ENCODE measurements around the gene TNNC2.
A peak's percentile ranks its signal among the peaks of the same experiment; 100 is the strongest.

The TNNC2 gene

DNA sequence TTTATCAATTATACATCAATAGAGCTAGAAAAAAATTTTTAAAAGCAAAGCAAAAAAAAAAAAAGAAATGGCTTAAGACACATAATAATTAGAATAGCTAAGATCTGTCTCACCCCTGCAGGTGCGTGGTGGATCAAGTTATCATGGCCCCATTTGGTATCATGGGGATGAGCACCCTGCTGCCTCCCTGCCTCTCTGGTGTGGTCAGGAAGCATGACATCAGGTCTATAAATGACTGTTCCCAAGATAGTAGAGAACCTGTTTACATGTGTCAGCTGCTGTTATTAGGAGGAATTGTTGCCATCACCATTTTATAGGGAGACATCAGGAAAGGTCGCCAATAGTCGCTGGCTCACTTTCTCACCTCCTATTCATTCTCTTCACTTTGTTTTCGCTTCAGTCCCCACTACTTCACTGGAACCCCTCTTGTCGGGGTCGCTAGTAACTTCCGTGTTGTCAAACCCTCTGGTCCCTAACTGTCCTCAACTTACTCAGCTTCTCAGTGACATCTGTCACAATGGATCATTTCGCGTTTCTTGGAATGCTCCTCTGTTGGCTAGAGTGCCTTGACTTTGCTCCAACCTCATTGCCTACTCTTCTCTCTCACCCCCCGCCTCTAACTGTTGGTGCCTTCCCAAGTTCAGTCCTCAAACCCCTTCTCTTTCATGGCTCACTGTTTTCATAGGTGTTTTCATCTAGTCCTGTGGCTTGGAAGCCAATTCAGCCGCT, 30.6 kb downstream of the TNNC2 start:
- Mint-ChIP-seq H3K27me3 (no peaks in the 10 kb centered on the region), H3K27ac (no peak overlapping the region), H3K4me3 (no peak overlapping the region), H3K9me3 (no peaks in the 10 kb centered on the region), H3K36me3 (ENCODE audit: low read depth) (peaks cover 65% of the 10 kb centered on the region), H3K4me1 (ENCODE audit: low read depth) (peaks cover 20% of the 10 kb centered on the region)
- no peak for DNase-seq

- H3K27ac Mint-ChIP-seq, result peak overlapping the region; percentile 96
- DNase-seq, result no peak
- H3K36me3 Mint-ChIP-seq (ENCODE audit: low read depth), result peaks cover 46% of the 10 kb centered on the region
These were observed 34.6 kb downstream of the TNNC2 start for GRCh38 chr20:45792317-45793118.

GRCh38 chr20:45788351-45788750, 38.8 kb downstream of the TNNC2 start:
- H3K4me1 Mint-ChIP-seq (ENCODE audit: low read depth), result peaks cover 21% of the 10 kb centered on the region
- H3K36me3 Mint-ChIP-seq (ENCODE audit: low read depth), result peaks cover 9% of the 10 kb centered on the region
- H3K27me3 Mint-ChIP-seq, result no peaks in the 10 kb centered on the region
- no peak overlapping the region for H3K4me3 Mint-ChIP-seq
- DNase-seq, result no peak
- no peak overlapping the region for H3K27ac Mint-ChIP-seq
- no peaks in the 10 kb centered on the region for H3K9me3 Mint-ChIP-seq

More at GRCh38 chr20:45792317-45793118, 34.6 kb downstream of the TNNC2 start:
- H3K9me3 Mint-ChIP-seq, result no peaks in the 10 kb centered on the region
- H3K4me3 Mint-ChIP-seq, result peak overlapping the region; percentile 83
- no peaks in the 10 kb centered on the region for H3K27me3 Mint-ChIP-seq
- peaks cover 23% of the 10 kb centered on the region for H3K4me1 Mint-ChIP-seq (ENCODE audit: low read depth)

DNA sequence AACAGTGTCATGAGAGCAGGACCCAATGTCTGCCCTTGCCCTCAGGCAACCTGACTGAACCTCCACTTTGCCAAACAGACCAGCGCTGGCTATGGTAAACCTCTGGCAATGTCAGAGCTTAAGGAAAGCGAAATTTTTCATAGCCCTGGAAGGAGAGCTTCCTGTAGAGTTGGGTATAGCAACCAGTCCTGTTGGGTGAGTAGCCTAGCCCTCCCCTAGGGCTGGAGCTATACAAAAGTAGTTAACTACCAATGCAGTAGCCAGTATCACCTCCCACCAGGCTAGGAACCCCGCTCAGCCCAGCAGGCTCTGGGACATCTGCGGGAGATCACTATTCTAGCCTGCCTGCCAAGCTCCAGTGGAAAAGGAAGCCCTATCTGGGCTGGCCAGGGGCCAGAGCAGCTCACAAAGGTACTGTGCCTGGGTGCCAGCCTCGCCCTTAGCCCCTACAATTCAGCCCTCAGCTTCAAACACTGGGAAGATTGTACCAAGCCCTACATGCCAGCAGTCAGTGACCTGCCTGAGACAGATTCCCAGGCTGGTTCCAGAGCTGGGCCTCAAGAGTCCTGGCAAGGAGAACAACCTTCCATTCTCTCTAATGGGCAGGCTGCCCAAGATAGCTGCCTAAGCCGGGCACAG, 43.3 kb downstream of the TNNC2 start:
- DNase-seq, result no peak
- H3K4me1 Mint-ChIP-seq (ENCODE audit: low read depth), result peaks cover 13% of the 10 kb centered on the region
- H3K27ac Mint-ChIP-seq, result no peak overlapping the region
- no peak overlapping the region for H3K4me3 Mint-ChIP-seq
- no peaks in the 10 kb centered on the region for H3K36me3 Mint-ChIP-seq (ENCODE audit: low read depth)
- no peaks in the 10 kb centered on the region for H3K9me3 Mint-ChIP-seq
- H3K27me3 Mint-ChIP-seq, result no peaks in the 10 kb centered on the region

DNA sequence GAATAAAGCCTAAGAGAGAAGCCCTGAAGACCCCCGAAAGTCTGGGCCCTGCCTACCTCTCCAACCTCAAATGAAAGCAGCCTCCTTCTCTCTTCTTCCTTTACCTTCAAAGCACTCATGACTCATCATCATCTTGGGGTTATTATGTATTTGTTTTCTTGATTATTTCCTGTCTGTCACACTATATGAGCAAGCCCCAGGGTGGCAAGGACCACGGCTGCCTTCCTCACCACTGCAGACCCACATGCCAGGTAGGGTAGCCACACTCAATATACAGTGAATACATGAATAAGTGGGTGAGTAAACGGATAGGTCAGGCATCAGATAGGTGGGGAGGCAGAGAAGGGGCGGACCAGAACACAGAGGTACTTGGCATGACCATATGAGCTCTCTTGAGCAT, 44.2 kb downstream of the TNNC2 start:
- Mint-ChIP-seq H3K27ac (no peak overlapping the region), H3K4me1 (ENCODE audit: low read depth) (peaks cover 13% of the 10 kb centered on the region), H3K36me3 (ENCODE audit: low read depth) (no peaks in the 10 kb centered on the region), H3K9me3 (no peaks in the 10 kb centered on the region), H3K4me3 (no peak overlapping the region), H3K27me3 (no peaks in the 10 kb centered on the region)
- no peak for DNase-seq

GRCh38 chr20:45781391-45781931, 45.7 kb downstream of the TNNC2 start:
- H3K27me3 Mint-ChIP-seq, result no peaks in the 10 kb centered on the region
- H3K27ac Mint-ChIP-seq, result no peak overlapping the region
- DNase-seq, result no peak
- peaks cover 13% of the 10 kb centered on the region for H3K4me1 Mint-ChIP-seq (ENCODE audit: low read depth)
- H3K9me3 Mint-ChIP-seq, result no peaks in the 10 kb centered on the region
- no peaks in the 10 kb centered on the region for H3K36me3 Mint-ChIP-seq (ENCODE audit: low read depth)
- no peak overlapping the region for H3K4me3 Mint-ChIP-seq

- no peak overlapping the region for H3K4me3 Mint-ChIP-seq
- no peak for DNase-seq
- H3K9me3 Mint-ChIP-seq, result no peaks in the 10 kb centered on the region
These were observed 47.0 kb downstream of the TNNC2 start for GRCh38 chr20:45780159-45780558.

DNA sequence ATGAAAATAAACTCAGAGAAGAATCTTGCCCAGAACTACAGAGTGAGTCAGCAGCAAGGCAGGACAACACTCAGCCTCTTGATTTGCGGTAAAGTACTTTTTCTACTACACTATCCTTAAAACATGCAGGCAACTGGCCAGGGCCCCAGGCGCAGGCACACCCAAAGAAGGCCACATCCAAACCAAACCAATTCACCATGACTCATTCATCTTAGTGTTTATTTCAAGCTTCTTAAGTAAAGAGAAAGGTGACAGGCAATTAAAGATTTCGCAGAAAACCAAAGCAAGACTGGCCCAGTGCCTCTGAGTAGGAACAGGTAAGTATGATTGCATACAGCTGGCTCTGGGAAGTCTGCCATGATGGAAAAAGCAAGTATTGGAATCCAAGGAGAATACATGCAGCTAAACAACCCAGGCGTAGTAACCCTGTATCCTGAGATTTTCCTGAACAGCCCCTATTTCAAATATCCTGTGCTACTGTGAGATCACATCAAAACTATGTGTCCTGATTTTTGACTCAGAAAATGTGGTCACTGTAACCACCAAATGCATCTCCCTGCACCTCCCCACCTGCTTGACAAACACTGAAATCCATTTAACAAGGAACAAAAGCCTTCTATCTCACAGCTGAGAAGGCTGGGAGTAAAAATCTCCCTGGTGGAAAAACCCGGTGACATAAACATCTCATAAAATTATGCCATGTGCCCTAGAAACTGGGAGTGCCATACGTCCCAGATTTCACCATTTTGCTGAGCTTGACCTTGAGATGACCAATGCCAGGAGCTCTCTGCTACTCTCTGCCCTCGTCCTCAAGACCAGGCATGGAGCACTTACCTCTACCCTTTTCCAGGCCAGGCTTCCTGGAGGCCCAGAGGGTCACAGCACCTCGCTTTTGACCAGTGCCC, 47.8 kb downstream of the TNNC2 start:
- H3K4me3 Mint-ChIP-seq, result no peak overlapping the region
- peaks cover 13% of the 10 kb centered on the region for H3K4me1 Mint-ChIP-seq (ENCODE audit: low read depth)
- no peaks in the 10 kb centered on the region for H3K36me3 Mint-ChIP-seq (ENCODE audit: low read depth)
- H3K27ac Mint-ChIP-seq, result no peak overlapping the region
- H3K27me3 Mint-ChIP-seq, result peaks cover 7% of the 10 kb centered on the region
- no peaks in the 10 kb centered on the region for H3K9me3 Mint-ChIP-seq
- no peak for DNase-seq

More at GRCh38 chr20:45780159-45780558, 47.0 kb downstream of the TNNC2 start:
- H3K27me3 Mint-ChIP-seq, result peaks cover 4% of the 10 kb centered on the region
- no peak overlapping the region for H3K27ac Mint-ChIP-seq
- H3K36me3 Mint-ChIP-seq (ENCODE audit: low read depth), result no peaks in the 10 kb centered on the region
- H3K4me1 Mint-ChIP-seq (ENCODE audit: low read depth), result peaks cover 13% of the 10 kb centered on the region

- DNase-seq, result no peak
- Mint-ChIP-seq H3K4me1 (ENCODE audit: low read depth) (peaks cover 6% of the 10 kb centered on the region), H3K27ac (no peak overlapping the region)
These were observed 50.2 kb downstream of the TNNC2 start for GRCh38 chr20:45776931-45777330.

GRCh38 chr20:45775411-45775810, 51.7 kb downstream of the TNNC2 start:
- Mint-ChIP-seq H3K27ac (no peak overlapping the region), H3K36me3 (ENCODE audit: low read depth) (no peaks in the 10 kb centered on the region), H3K9me3 (no peaks in the 10 kb centered on the region), H3K27me3 (peaks cover 15% of the 10 kb centered on the region), H3K4me1 (ENCODE audit: low read depth) (peaks cover 11% of the 10 kb centered on the region), H3K4me3 (no peak overlapping the region)
- no peak for DNase-seq

More at GRCh38 chr20:45776931-45777330, 50.2 kb downstream of the TNNC2 start:
- H3K9me3 Mint-ChIP-seq, result no peaks in the 10 kb centered on the region
- H3K27me3 Mint-ChIP-seq, result peaks cover 11% of the 10 kb centered on the region
- H3K36me3 Mint-ChIP-seq (ENCODE audit: low read depth), result no peaks in the 10 kb centered on the region
- no peak overlapping the region for H3K4me3 Mint-ChIP-seq

DNA sequence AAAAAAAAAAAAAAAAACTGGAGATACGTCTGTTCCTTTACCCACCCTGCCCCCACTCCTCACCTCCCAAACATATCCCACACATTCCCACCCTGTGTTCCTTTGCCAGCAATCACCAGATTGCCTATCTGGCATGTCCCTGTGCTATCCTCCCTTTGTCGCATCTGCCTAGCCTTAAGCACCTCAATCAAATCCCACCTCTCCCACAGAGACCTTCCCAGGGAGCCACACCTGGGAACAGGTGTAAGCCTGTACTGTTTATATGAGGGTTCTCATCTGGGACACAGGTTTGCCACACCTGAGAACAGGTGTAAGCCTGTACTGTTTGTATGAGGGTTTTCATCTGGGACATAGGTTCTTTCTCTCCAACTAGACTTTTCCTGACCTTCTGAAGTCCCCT, 52.2 kb downstream of the TNNC2 start:
- Mint-ChIP-seq H3K4me1 (ENCODE audit: low read depth) (peaks cover 11% of the 10 kb centered on the region), H3K4me3 (no peak overlapping the region), H3K27ac (no peak overlapping the region), H3K36me3 (ENCODE audit: low read depth) (no peaks in the 10 kb centered on the region), H3K27me3 (peaks cover 15% of the 10 kb centered on the region), H3K9me3 (no peaks in the 10 kb centered on the region)
- no peak for DNase-seq

Measured in activated T-cell treated with anti-CD3 and anti-CD28 coated beads, Interleukin-2, amount 50 U/mL, for 24 hours (primary cell).